Endodermal cell (in vitro differentiated cells): Measurements from ENCODE around the gene MEI1. TPM values are rescaled to one million over a fixed set of nuclear protein-coding genes. Genes with fewer than 3 reads are reported as not detected.

ENCODE experiments used
- DNase-seq: peaks from one replicate; pipeline ENCODE4 v3.0.0-alpha.2; 2017
- H3K27ac ChIP-seq: 2 replicates; pipeline ENCODE4 v1.5.1; 2013; ENCODE audit warnings: mild to moderate bottlenecking, low read depth, low read length, moderate library complexity
- H3K27me3 ChIP-seq: 2 replicates; pipeline ENCODE4 v1.6.1; 2013; ENCODE audit warnings: mild to moderate bottlenecking, low read length, moderate library complexity; ENCODE audit not compliant: insufficient read depth, control insufficient read depth, poor library complexity, severe bottlenecking
- H3K36me3 ChIP-seq: 2 replicates; pipeline ENCODE4 v1.7.0; 2013; ENCODE audit warnings: mild to moderate bottlenecking, low read length, moderate library complexity; ENCODE audit not compliant: control insufficient read depth, insufficient read depth
- H3K4me1 ChIP-seq: one replicate; pipeline ENCODE4 v1.7.0; 2013; ENCODE audit warnings: low read length; ENCODE audit not compliant: control insufficient read depth, insufficient read depth
- H3K4me3 ChIP-seq: 2 replicates; pipeline ENCODE4 v1.5.1; 2013; ENCODE audit warnings: mild to moderate bottlenecking, low read length, moderate library complexity
- H3K9ac ChIP-seq: 2 replicates; pipeline ENCODE4 v1.6.1; 2013; ENCODE audit warnings: mild to moderate bottlenecking, low read length, moderate library complexity; ENCODE audit not compliant: poor library complexity, severe bottlenecking; ENCODE audit errors: extremely low read depth
- H3K9me3 ChIP-seq: 2 replicates; pipeline ENCODE4 v1.6.1; 2013; ENCODE audit warnings: mild to moderate bottlenecking, low read length, moderate library complexity; ENCODE audit not compliant: control insufficient read depth
- H3K27ac Mint-ChIP-seq: 2 replicates; pipeline ENCODE4 v1.8.0; 2020; ENCODE audit warnings: mixed read lengths
- H3K27me3 Mint-ChIP-seq: 2 replicates; pipeline ENCODE4 v1.8.0; 2021; ENCODE audit warnings: mild to moderate bottlenecking, mixed read lengths; ENCODE audit not compliant: insufficient read depth
- H3K36me3 Mint-ChIP-seq: 2 replicates; pipeline ENCODE4 v1.8.0; 2020; ENCODE audit warnings: low read depth, mixed read lengths
- H3K4me1 Mint-ChIP-seq: 2 replicates; pipeline ENCODE4 v1.8.0; 2020; ENCODE audit warnings: mixed read lengths
- H3K4me3 Mint-ChIP-seq: 2 replicates; pipeline ENCODE4 v1.8.0; 2020; ENCODE audit warnings: mild to moderate bottlenecking, moderate library complexity, mixed read lengths
- H3K9me3 Mint-ChIP-seq: 2 replicates; pipeline ENCODE4 v1.8.0; 2020; ENCODE audit warnings: mild to moderate bottlenecking, mixed read lengths
- WGBS, 2 experiments: methylation state at CpG; one replicate each; pipeline versions ENCODE4 v1.1.5 to v1.1.7; 2013; ENCODE audit warnings: missing lambda C conversion rate in 2 of 2, mixed read lengths in 1 of 2; ENCODE audit not compliant: insufficient coverage in 1 of 2, insufficient read length in 1 of 2; 5-methylcytosine and 5-hydroxymethylcytosine counted together
- total RNA-seq, 2 donors: library from RNA; stranded (reverse); fragmentation: NEBNext Ultra II Directional in 1 of 2; extraction: Animal tissue kit (Norgen Biotek cat#: 25700) in 1 of 2; gene quantifications; 2 replicates in 1 of 2; 3 replicates in 1 of 2; pipeline ENCODE4 v1.2.1, GENCODE V29; 2021
- TF ChIP-seq, protein P1 (sequence below): fragments of 200-600 bp; sonication (generic); conservative IDR thresholded peaks from 2 replicates; pipeline ENCODE4 v1.5.0; 2021; ENCODE audit warnings: antibody characterized with exemption, mild to moderate bottlenecking

Gene MEI1
- total RNA-seq, 2 donors from 2014 or later: 1.2 to 1.5 TPM

DNA sequence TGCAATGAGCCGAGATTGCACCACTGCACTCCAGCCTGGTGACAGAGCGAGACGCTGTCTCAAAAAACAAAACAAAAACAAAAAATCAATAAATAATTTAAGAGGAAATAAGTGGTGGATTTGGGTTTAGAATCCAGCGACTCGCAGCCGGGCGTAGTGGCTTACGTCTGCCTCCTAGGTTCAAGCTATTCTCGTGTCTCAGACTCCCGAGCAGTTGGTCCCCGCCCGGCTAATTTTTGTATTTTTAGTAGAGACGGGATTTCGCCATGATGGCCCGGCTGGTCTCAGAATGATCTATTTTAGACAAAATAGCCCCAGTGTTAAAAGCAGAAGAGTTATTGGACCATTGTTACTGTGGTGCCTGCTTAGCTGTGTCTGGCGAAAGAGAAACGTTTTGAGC, 40.4 kb upstream of the MEI1 start:
- TF ChIP-seq, protein P1, sequence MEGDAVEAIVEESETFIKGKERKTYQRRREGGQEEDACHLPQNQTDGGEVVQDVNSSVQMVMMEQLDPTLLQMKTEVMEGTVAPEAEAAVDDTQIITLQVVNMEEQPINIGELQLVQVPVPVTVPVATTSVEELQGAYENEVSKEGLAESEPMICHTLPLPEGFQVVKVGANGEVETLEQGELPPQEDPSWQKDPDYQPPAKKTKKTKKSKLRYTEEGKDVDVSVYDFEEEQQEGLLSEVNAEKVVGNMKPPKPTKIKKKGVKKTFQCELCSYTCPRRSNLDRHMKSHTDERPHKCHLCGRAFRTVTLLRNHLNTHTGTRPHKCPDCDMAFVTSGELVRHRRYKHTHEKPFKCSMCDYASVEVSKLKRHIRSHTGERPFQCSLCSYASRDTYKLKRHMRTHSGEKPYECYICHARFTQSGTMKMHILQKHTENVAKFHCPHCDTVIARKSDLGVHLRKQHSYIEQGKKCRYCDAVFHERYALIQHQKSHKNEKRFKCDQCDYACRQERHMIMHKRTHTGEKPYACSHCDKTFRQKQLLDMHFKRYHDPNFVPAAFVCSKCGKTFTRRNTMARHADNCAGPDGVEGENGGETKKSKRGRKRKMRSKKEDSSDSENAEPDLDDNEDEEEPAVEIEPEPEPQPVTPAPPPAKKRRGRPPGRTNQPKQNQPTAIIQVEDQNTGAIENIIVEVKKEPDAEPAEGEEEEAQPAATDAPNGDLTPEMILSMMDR: no peak
- Mint-ChIP-seq H3K36me3 (peaks cover 79% of the 10 kb centered on the region), H3K9me3 (no peaks in the 10 kb centered on the region), H3K4me1 (peaks cover 5% of the 10 kb centered on the region), H3K27me3 (no peaks in the 10 kb centered on the region), H3K4me3 (no peak overlapping the region), H3K27ac (no peak overlapping the region)
- no peak overlapping the region for H3K27ac ChIP-seq
- H3K9ac ChIP-seq: no peak overlapping the region
- DNase-seq: no peak
- peaks cover 92% of the 10 kb centered on the region for H3K36me3 ChIP-seq
- H3K9me3 ChIP-seq: no peaks in the 10 kb centered on the region
- no peak overlapping the region for H3K4me3 ChIP-seq
- no peaks in the 10 kb centered on the region for H3K4me1 ChIP-seq
- no peaks in the 10 kb centered on the region for H3K27me3 ChIP-seq
- 95 to 100% methylated on average over 14 to 15 of the region's 17 CpGs for WGBS, 2 experiments

DNA sequence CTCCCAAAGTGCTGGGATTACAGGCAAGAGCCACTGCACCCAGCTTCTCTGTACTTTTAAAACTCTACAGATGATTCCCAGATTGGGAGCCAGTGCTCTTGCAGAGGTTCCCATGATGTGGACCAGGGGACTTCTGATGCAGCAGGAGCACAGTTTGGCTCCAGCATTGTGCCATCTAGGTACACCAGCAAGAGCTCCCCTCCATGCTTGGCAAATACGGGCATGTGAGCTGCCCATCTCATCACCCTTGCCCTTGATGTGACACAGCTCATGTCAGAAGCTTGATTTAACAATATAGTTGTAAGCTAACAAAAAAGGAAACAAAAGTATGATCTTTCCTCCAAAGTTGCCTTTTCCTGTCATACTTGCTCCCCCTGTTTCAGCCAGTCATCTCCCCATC, 39.4 kb upstream of the MEI1 start:
- Histone ChIP-seq H3K27me3 (no peaks in the 10 kb centered on the region), H3K4me3 (no peak overlapping the region), H3K27ac (no peak overlapping the region), H3K36me3 (peaks cover 91% of the 10 kb centered on the region), H3K4me1 (no peaks in the 10 kb centered on the region), H3K9ac (no peak overlapping the region), H3K9me3 (no peaks in the 10 kb centered on the region)
- Mint-ChIP-seq H3K9me3 (no peaks in the 10 kb centered on the region), H3K4me1 (no peaks in the 10 kb centered on the region), H3K27ac (no peak overlapping the region), H3K4me3 (no peak overlapping the region), H3K27me3 (no peaks in the 10 kb centered on the region), H3K36me3 (peaks cover 69% of the 10 kb centered on the region)
- TF ChIP-seq, protein P1: no peak
- DNase-seq: no peak
- WGBS, 2 experiments: 79 to 100% methylated on average over 1 of the region's 1 CpG

DNA sequence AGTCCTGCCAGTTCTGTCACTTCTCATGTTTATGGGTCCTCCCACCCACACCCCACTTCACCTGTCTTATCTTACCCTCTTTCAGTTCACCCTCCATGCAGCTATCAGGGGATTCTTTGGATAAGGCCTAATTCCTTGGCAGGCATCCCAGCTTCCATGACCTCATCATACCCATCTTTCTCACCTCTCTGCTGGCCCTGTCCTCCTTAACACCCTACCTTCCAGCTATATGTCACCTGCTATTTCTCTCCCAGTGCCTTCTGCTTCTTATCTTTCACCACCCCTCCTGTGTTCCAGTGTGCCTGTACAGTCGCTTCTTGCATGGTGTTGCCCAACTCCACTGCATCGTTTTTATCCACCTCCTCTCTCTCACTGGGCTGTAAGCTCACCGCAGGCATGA, 38.9 kb upstream of the MEI1 start:
- Mint-ChIP-seq H3K27ac (no peak overlapping the region), H3K27me3 (no peaks in the 10 kb centered on the region), H3K4me1 (no peaks in the 10 kb centered on the region), H3K4me3 (no peak overlapping the region), H3K9me3 (no peaks in the 10 kb centered on the region), H3K36me3 (peaks cover 67% of the 10 kb centered on the region)
- no peak for DNase-seq
- TF ChIP-seq, protein P1: no peak
- H3K4me3 ChIP-seq: no peak overlapping the region
- H3K27ac ChIP-seq: no peak overlapping the region
- H3K4me1 ChIP-seq: no peaks in the 10 kb centered on the region
- H3K27me3 ChIP-seq: no peaks in the 10 kb centered on the region
- H3K9me3 ChIP-seq: no peaks in the 10 kb centered on the region
- H3K9ac ChIP-seq: no peak overlapping the region
- peaks cover 94% of the 10 kb centered on the region for H3K36me3 ChIP-seq
- 93 to 94% methylated on average over 3 of the region's 3 CpGs for WGBS, 2 experiments
